Caco-2 (cell line): ENCODE results near the gene EZR. TPM values are rescaled to one million over a fixed set of nuclear protein-coding genes. Genes with fewer than 3 reads are reported as not detected.

Experiments
- BruUV-seq: library from RNA; stranded (reverse); fragments of 400-500 nt; replicated peaks from 2 replicates; lab custom pipeline; 2021; lab: Mats Ljungman, UMichigan
- CTCF ChIA-PET: fragments of 300-600 bp; sonication (Branson Sonifier 250); formaldehyde crosslinking; loops from one replicate; lab custom pipeline; 2022; ENCODE audit warnings: antibody characterized with exemption; lab: Charles Lee
- POLR2A ChIA-PET: fragments of 300-600 bp; sonication (Branson Sonifier 250); formaldehyde crosslinking; loops from one replicate; lab custom pipeline; 2022; ENCODE audit warnings: antibody characterized with exemption; lab: Charles Lee
- DNase-seq, 2 experiments: peaks; one replicate each; pipeline versions ENCODE4 v3.0.0 to v3.0.0-alpha.2; 2020 to 2022
- H3K27me3 ChIP-seq: replicated peaks from 2 replicates; pipeline ENCODE4 v1.6.0; 2011; ENCODE audit warnings: low read length; ENCODE audit not compliant: control insufficient read depth, insufficient read depth
- H3K36me3 ChIP-seq: 2 replicates; pipeline ENCODE4 v1.5.1; 2011; ENCODE audit warnings: low read length; ENCODE audit not compliant: control insufficient read depth, insufficient read depth
- H3K4me1 ChIP-seq: fragments of 250-450 bp; sonication (Bioruptor Pico); 2 replicates; pipeline ENCODE4 v1.5.1; 2020; ENCODE audit warnings: mild to moderate bottlenecking
- H3K4me3 ChIP-seq: 2 replicates; pipeline ENCODE4 v1.5.1; 2011; ENCODE audit warnings: low read depth, mild to moderate bottlenecking, control low read depth, low read length
- H3K9me3 ChIP-seq: fragments of 250-450 bp; sonication (Bioruptor Pico); 2 replicates; pipeline ENCODE4 v1.5.1; 2020; ENCODE audit warnings: mild to moderate bottlenecking, moderate library complexity
- H3K27ac Mint-ChIP-seq: one replicate; pipeline ENCODE4 v1.8.0; 2022; ENCODE audit warnings: mixed read lengths; ENCODE audit not compliant: unreplicated experiment
- H3K27me3 Mint-ChIP-seq: one replicate; pipeline ENCODE4 v1.8.0; 2022; ENCODE audit warnings: mixed read lengths; ENCODE audit not compliant: insufficient read depth, unreplicated experiment
- H3K36me3 Mint-ChIP-seq: one replicate; pipeline ENCODE4 v1.8.0; 2022; ENCODE audit warnings: mild to moderate bottlenecking, mixed read lengths; ENCODE audit not compliant: insufficient read depth, unreplicated experiment
- H3K4me1 Mint-ChIP-seq: one replicate; pipeline ENCODE4 v1.8.0; 2022; ENCODE audit warnings: low read depth, mixed read lengths; ENCODE audit not compliant: unreplicated experiment
- H3K4me3 Mint-ChIP-seq: one replicate; pipeline ENCODE4 v1.8.0; 2022; ENCODE audit warnings: mild to moderate bottlenecking, moderate library complexity, mixed read lengths; ENCODE audit not compliant: unreplicated experiment
- H3K9me3 Mint-ChIP-seq: one replicate; pipeline ENCODE4 v1.8.0; 2022; ENCODE audit warnings: mixed read lengths; ENCODE audit not compliant: unreplicated experiment
- intact Hi-C: fragments of 100-400 bp; cut with micrococcal nuclease; formaldehyde crosslinking; loops from one replicate; pipeline ENCODE4 v1.10.0; 2022; ENCODE audit not compliant: unreplicated experiment
- total RNA-seq: library from RNA; stranded (reverse); gene quantifications from 2 replicates; pipeline ENCODE4 v1.2.3, GENCODE V29; 2022
- TF ChIP-seq, protein P1 (sequence below), 2 experiments: fragments of 200-600 bp in 1 of 2; IDR thresholded peaks; 1 replicate in 1 of 2; 2 replicates in 1 of 2; pipeline versions ENCODE4 v1.5.1 to v1.8.0; 2011 to 2022; ENCODE audit warnings: antibody characterized with exemption in 1 of 2, control low read depth in 1 of 2, inconsistent platforms in 1 of 2, low read depth in 1 of 2, low read length in 1 of 2, mild to moderate bottlenecking in 1 of 2, moderate library complexity in 1 of 2; ENCODE audit not compliant: insufficient read depth in 1 of 2, severe bottlenecking in 1 of 2, unreplicated experiment in 1 of 2

The EZR gene
- total RNA-seq, 1 experiment from 2014 or later: 290 TPM

DNA sequence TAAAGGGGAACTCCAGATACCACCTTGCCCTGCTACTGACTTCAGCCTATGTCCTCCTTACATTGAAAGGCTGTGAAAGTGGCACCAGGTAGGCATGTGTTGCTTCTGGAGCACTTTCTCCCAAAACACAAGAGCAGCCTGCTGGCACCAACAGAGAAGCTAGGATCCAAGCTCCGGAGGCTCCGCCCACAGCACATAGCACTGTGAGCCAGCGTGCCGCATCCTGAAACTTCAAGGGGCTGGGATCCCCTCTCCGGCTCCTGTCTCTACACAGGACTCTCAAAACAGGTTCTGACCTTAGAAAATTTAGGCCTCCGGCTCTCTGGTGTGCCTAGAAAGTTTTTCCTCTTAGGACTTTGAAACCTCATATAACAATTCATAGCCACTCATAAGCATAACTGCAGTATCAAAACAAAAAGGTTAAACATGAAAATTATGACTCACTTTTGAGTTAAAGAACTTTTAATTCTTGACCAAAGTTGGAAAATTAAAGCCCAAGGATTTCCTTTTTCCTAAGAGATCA is 41.1 kb downstream of the EZR start:
- ChIA-PET CTCF (no interaction called here), POLR2A (no interaction called here)
- no peaks in the 10 kb centered on the region for H3K9me3 ChIP-seq
- no peaks in the 10 kb centered on the region for H3K27me3 ChIP-seq
- no peak overlapping the region for H3K4me3 ChIP-seq
- H3K9me3 Mint-ChIP-seq: no peaks in the 10 kb centered on the region
- peaks cover 30% of the 10 kb centered on the region for H3K4me1 Mint-ChIP-seq
- H3K27me3 Mint-ChIP-seq: no peaks in the 10 kb centered on the region
- no peak for DNase-seq
- BruUV-seq: no TSS peak
- no peak overlapping the region for H3K27ac Mint-ChIP-seq
- TF ChIP-seq, protein P1, sequence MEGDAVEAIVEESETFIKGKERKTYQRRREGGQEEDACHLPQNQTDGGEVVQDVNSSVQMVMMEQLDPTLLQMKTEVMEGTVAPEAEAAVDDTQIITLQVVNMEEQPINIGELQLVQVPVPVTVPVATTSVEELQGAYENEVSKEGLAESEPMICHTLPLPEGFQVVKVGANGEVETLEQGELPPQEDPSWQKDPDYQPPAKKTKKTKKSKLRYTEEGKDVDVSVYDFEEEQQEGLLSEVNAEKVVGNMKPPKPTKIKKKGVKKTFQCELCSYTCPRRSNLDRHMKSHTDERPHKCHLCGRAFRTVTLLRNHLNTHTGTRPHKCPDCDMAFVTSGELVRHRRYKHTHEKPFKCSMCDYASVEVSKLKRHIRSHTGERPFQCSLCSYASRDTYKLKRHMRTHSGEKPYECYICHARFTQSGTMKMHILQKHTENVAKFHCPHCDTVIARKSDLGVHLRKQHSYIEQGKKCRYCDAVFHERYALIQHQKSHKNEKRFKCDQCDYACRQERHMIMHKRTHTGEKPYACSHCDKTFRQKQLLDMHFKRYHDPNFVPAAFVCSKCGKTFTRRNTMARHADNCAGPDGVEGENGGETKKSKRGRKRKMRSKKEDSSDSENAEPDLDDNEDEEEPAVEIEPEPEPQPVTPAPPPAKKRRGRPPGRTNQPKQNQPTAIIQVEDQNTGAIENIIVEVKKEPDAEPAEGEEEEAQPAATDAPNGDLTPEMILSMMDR (IDR thresholded peaks at IDR 0.05; ENCODE audit: insufficient read depth in 1 of 2, low read depth in 1 of 2, low read length in 1 of 2, severe bottlenecking in 1 of 2, unreplicated experiment in 1 of 2): no peak
- H3K36me3 Mint-ChIP-seq: peaks cover 97% of the 10 kb centered on the region
- intact Hi-C loops: no loop called here
- H3K4me1 ChIP-seq: peaks cover 16% of the 10 kb centered on the region
- no peak overlapping the region for H3K4me3 Mint-ChIP-seq
- H3K36me3 ChIP-seq: peaks cover 13% of the 10 kb centered on the region

DNA sequence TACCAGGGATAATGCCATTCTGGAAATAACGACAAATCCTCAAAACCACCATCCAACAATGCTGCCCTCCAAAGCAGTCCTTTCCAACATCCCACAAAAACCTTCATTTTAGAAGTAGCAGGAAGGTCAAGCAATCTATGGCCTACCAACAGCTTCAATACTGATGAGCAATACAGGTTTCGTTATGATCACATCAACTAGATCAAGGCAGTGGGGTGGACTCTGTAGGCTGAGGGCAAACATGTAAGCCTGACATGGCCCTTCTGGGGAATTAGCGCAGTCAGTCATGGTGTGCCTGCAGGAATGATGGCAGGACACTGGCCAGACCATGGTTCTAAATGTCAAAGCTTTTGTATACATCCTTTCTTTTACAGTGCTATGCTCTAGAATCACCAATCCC is 41.7 kb downstream of the EZR start:
- H3K36me3 ChIP-seq: peaks cover 13% of the 10 kb centered on the region
- no peak overlapping the region for H3K4me3 Mint-ChIP-seq
- CTCF ChIA-PET: no interaction called here

DNA sequence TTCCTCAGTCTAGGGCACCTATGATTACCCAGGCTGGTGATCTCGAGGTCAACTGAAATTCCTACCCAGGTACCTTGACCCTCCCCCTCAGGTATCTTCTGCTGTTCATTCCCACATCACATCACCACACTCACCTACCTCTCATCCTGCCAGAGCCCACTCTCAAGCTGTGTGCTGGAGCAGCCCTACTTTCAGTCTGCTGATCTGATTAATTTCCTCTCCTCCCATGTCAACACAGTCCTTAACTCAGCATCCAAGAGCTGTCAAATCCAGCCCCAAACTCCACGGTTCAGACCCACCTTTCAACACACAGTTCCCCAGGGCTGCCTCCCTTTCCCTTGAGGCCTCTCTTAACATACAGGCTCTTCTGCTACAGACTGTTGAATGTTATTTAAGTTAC is 42.4 kb downstream of the EZR start:
- no peaks in the 10 kb centered on the region for H3K9me3 ChIP-seq
- POLR2A ChIA-PET: no interaction called here
- CTCF ChIA-PET: no interaction called here
- DNase-seq: no peak
- Mint-ChIP-seq H3K27ac (peak overlapping the region; percentile 68), H3K36me3 (peaks cover 97% of the 10 kb centered on the region), H3K27me3 (no peaks in the 10 kb centered on the region), H3K4me3 (peak overlapping the region; percentile 4), H3K4me1 (peaks cover 22% of the 10 kb centered on the region), H3K9me3 (no peaks in the 10 kb centered on the region)
- BruUV-seq: no TSS peak
- H3K4me3 ChIP-seq: no peak overlapping the region
- H3K36me3 ChIP-seq: peaks cover 19% of the 10 kb centered on the region
- H3K4me1 ChIP-seq: peaks cover 8% of the 10 kb centered on the region
- H3K27me3 ChIP-seq: no peaks in the 10 kb centered on the region
- intact Hi-C loops: no loop called here
- TF ChIP-seq, protein P1 (IDR thresholded peaks at IDR 0.05; ENCODE audit: insufficient read depth in 1 of 2, low read depth in 1 of 2, low read length in 1 of 2, severe bottlenecking in 1 of 2, unreplicated experiment in 1 of 2): no peak

More for the DNA sequence above, 41.7 kb downstream of the EZR start:
- Histone ChIP-seq H3K4me3 (no peak overlapping the region), H3K9me3 (no peaks in the 10 kb centered on the region), H3K4me1 (peaks cover 16% of the 10 kb centered on the region), H3K27me3 (no peaks in the 10 kb centered on the region)
- Mint-ChIP-seq H3K9me3 (no peaks in the 10 kb centered on the region), H3K27me3 (no peaks in the 10 kb centered on the region), H3K4me1 (peaks cover 30% of the 10 kb centered on the region), H3K27ac (peak overlapping the region; percentile 68), H3K36me3 (peaks cover 97% of the 10 kb centered on the region)
- DNase-seq: no peak
- TF ChIP-seq, protein P1 (IDR thresholded peaks at IDR 0.05; ENCODE audit: insufficient read depth in 1 of 2, low read depth in 1 of 2, low read length in 1 of 2, severe bottlenecking in 1 of 2, unreplicated experiment in 1 of 2): no peak
- no TSS peak for BruUV-seq
- POLR2A ChIA-PET: no interaction called here
- intact Hi-C loops: no loop called here
